SK-N-SH (cell line): ENCODE results near the gene DNAJB6. TPM values are rescaled to one million over a fixed set of nuclear protein-coding genes. Genes with fewer than 3 reads are reported as not detected.

Source experiments
- CTCF ChIA-PET: fragments of 300-600, 350-600 bp; formaldehyde crosslinking; extraction: SDS; loops from one replicate; lab custom pipeline; 2021; lab: Yijun Ruan, JAX
- POLR2A ChIA-PET: fragments of 350-600 bp; sonication (Branson Sonifier 250); formaldehyde crosslinking; extraction: SDS; loops from one replicate; lab custom pipeline; 2020; ENCODE audit warnings: antibody characterized with exemption, inconsistent platforms; lab: Yijun Ruan, JAX
- DNase-seq: peaks from one replicate; pipeline ENCODE4 v3.0.0; 2012
- H2AFZ ChIP-seq: fragments of 200-600 bp; sonication (generic); 2 replicates; pipeline ENCODE4 v1.8.1; 2016; ENCODE audit warnings: antibody characterized with exemption, mild to moderate bottlenecking, low read depth
- H3F3A ChIP-seq: fragments of 200-600 bp; sonication (generic); replicated peaks from 2 replicates; pipeline ENCODE3; 2016; ENCODE audit warnings: antibody characterized with exemption, mild to moderate bottlenecking; ENCODE audit not compliant: insufficient read depth
- H3K27ac ChIP-seq, 2 experiments: fragments of 200-500 bp in 1 of 2; fragments of 200-600 bp in 1 of 2; sonication (Bioruptor generic) in 1 of 2; sonication (generic), shearing (Covaris generic) in 1 of 2; 2 replicates each; pipeline versions ENCODE4 v1.5.1 to v1.6.1; 2014 to 2016; ENCODE audit warnings: low read depth in 2 of 2, inconsistent platforms in 1 of 2, low read length in 1 of 2, mild to moderate bottlenecking in 1 of 2, mixed read lengths in 1 of 2
- H3K27me3 ChIP-seq: fragments of 200-600 bp; sonication (generic), shearing (Covaris generic); 2 replicates; pipeline ENCODE4 v1.6.1; 2016; ENCODE audit warnings: mixed run types; ENCODE audit not compliant: insufficient read depth
- H3K36me3 ChIP-seq, 2 experiments: fragments of 200-500 bp in 1 of 2; fragments of 200-600 bp in 1 of 2; sonication (Bioruptor generic) in 1 of 2; sonication (generic) in 1 of 2; replicated peaks in 1 of 2; 2 replicates each; pipeline versions ENCODE3 to v1.5.1; 2014 to 2016; ENCODE audit warnings: low read length in 1 of 2, mild to moderate bottlenecking in 1 of 2; ENCODE audit not compliant: insufficient read depth in 2 of 2, control insufficient read depth in 1 of 2
- H3K4me1 ChIP-seq, 2 experiments: fragments of 200-500 bp in 1 of 2; fragments of 200-600 bp in 1 of 2; sonication (Bioruptor generic) in 1 of 2; sonication (generic), shearing (Covaris generic) in 1 of 2; 2 replicates each; pipeline versions ENCODE4 v1.5.1 to v1.6.1; 2014 to 2016; ENCODE audit warnings: low read depth in 1 of 2, low read length in 1 of 2, mixed run types in 1 of 2; ENCODE audit not compliant: insufficient read depth in 2 of 2, control insufficient read depth in 1 of 2
- H3K4me2 ChIP-seq: fragments of 200-600 bp; sonication (generic), shearing (Covaris generic); 2 replicates; pipeline ENCODE4 v1.6.1; 2017; ENCODE audit warnings: mixed run types
- H3K4me3 ChIP-seq, 2 experiments: fragments of 200-500 bp in 1 of 2; fragments of 200-600 bp in 1 of 2; sonication (Bioruptor generic) in 1 of 2; sonication (generic), shearing (Covaris generic) in 1 of 2; 2 replicates each; pipeline versions ENCODE4 v1.5.1 to v1.8.1; 2014 to 2016; ENCODE audit warnings: low read depth in 2 of 2, inconsistent platforms in 1 of 2, low read length in 1 of 2, mild to moderate bottlenecking in 1 of 2, mixed read lengths in 1 of 2, moderate library complexity in 1 of 2
- H3K79me2 ChIP-seq: fragments of 200-600 bp; sonication (generic); 2 replicates; pipeline ENCODE4 v1.8.1; 2017; ENCODE audit warnings: mild to moderate bottlenecking; ENCODE audit not compliant: insufficient read depth
- H3K9ac ChIP-seq: fragments of 200-600 bp; sonication (generic); 2 replicates; pipeline ENCODE4 v1.6.1; 2017; ENCODE audit warnings: mixed run types
- H3K9me2 ChIP-seq: fragments of 200-600 bp; sonication (generic); 2 replicates; pipeline ENCODE4 v1.6.1; 2017; ENCODE audit warnings: mixed run types
- H3K9me3 ChIP-seq: fragments of 200-600 bp; sonication (generic); 2 replicates; pipeline ENCODE4 v1.6.1; 2017; ENCODE audit warnings: mixed run types, mild to moderate bottlenecking, moderate library complexity
- H4K20me1 ChIP-seq: fragments of 200-600 bp; sonication (generic); 2 replicates; pipeline ENCODE4 v1.6.1; 2017; ENCODE audit warnings: mild to moderate bottlenecking, mixed run types; ENCODE audit not compliant: insufficient read depth
- CHD2 ChIP-seq: fragments of 150-350 bp; IDR thresholded peaks from 2 replicates; pipeline ENCODE4 v1.6.1; 2018; ENCODE audit warnings: low read length; ENCODE audit not compliant: partially characterized antibody
- ELF1 ChIP-seq: IDR thresholded peaks from 2 replicates; pipeline ENCODE4 v1.4.0; 2012
- EZH2phosphoT487 ChIP-seq: fragments of 200-600 bp; sonication (generic); IDR thresholded peaks from 2 replicates; pipeline ENCODE4 v1.6.1; 2017; ENCODE audit warnings: low read depth, mixed run types, mild to moderate bottlenecking, antibody characterized with exemption, moderate library complexity, borderline replicate concordance
- FOXJ3 ChIP-seq: sonication (generic); formaldehyde crosslinking; IDR thresholded peaks from 2 replicates; pipeline ENCODE4 v1.5.1; 2020; ENCODE audit warnings: mild to moderate bottlenecking, missing genetic modification reagents
- JUND ChIP-seq: IDR thresholded peaks from 2 replicates; pipeline ENCODE4 v1.4.0; 2012
- MXI1 ChIP-seq: IDR thresholded peaks from 2 replicates; pipeline ENCODE4 v1.6.1; 2012; ENCODE audit warnings: mild to moderate bottlenecking, low read depth, low read length, improper control_type of control experiment
- NFIC ChIP-seq: IDR thresholded peaks from 2 replicates; pipeline ENCODE4 v1.4.0; 2012; ENCODE audit warnings: borderline replicate concordance
- RAD21 ChIP-seq: IDR thresholded peaks from 2 replicates; pipeline ENCODE4 v1.6.1; 2012; ENCODE audit warnings: mild to moderate bottlenecking, low read length
- RCOR1 ChIP-seq: fragments of 150-350 bp; IDR thresholded peaks from 2 replicates; pipeline ENCODE4 v1.6.1; 2017; ENCODE audit warnings: antibody characterized with exemption, low read length
- REST ChIP-seq: IDR thresholded peaks from 2 replicates; pipeline ENCODE4 v1.6.1; 2012; ENCODE audit warnings: mild to moderate bottlenecking, low read depth, low read length, moderate library complexity
- RFX5 ChIP-seq: IDR thresholded peaks from 2 replicates; pipeline ENCODE4 v1.6.1; 2012; ENCODE audit warnings: mild to moderate bottlenecking, improper control_type of control experiment, low read length
- SIN3A ChIP-seq: IDR thresholded peaks from 2 replicates; pipeline ENCODE4 v1.6.1; 2012; ENCODE audit warnings: low read depth, mild to moderate bottlenecking, low read length, moderate library complexity, borderline replicate concordance
- TAF1 ChIP-seq: IDR thresholded peaks from 2 replicates; pipeline ENCODE4 v1.6.1; 2012; ENCODE audit warnings: low read depth, mild to moderate bottlenecking, low read length, moderate library complexity, borderline replicate concordance
- TEAD4 ChIP-seq: IDR thresholded peaks from 2 replicates; pipeline ENCODE4 v1.4.0; 2012; ENCODE audit warnings: mild to moderate bottlenecking, borderline replicate concordance; ENCODE audit not compliant: insufficient read depth
- YY1 ChIP-seq: IDR thresholded peaks from 2 replicates; pipeline ENCODE4 v1.4.0; 2012; ENCODE audit warnings: low read depth, mild to moderate bottlenecking
- ZBTB33 ChIP-seq: IDR thresholded peaks from 2 replicates; pipeline ENCODE4 v1.4.0; 2012; ENCODE audit warnings: low read depth, borderline replicate concordance
- WGBS: methylation state at CpG from one replicate; pipeline ENCODE4 v1.1.6; 2017; ENCODE audit warnings: low lambda C conversion rate; 5-methylcytosine and 5-hydroxymethylcytosine counted together
- polyA plus RNA-seq, 3 experiments: library from polyadenylated mRNA; depleted of rRNA; stranded (reverse); fragments of >200 nt; gene quantifications; 2 replicates each; pipeline ENCODE4 v1.2.3, GENCODE V29; 2012
- TF ChIP-seq, protein P1 (sequence below): fragments of 150-350 bp; IDR thresholded peaks from 2 replicates; pipeline ENCODE4 v1.6.1; 2016; ENCODE audit warnings: mild to moderate bottlenecking, low read depth, low read length

Gene DNAJB6
- polyA plus RNA-seq, 1 of the 3 experiments (the other 2 are of a cell fraction) = 176 TPM

GRCh38 chr7:157440346-157441022, 103.7 kb downstream of the DNAJB6 start (continued):
- TF ChIP-seq, protein P1, sequence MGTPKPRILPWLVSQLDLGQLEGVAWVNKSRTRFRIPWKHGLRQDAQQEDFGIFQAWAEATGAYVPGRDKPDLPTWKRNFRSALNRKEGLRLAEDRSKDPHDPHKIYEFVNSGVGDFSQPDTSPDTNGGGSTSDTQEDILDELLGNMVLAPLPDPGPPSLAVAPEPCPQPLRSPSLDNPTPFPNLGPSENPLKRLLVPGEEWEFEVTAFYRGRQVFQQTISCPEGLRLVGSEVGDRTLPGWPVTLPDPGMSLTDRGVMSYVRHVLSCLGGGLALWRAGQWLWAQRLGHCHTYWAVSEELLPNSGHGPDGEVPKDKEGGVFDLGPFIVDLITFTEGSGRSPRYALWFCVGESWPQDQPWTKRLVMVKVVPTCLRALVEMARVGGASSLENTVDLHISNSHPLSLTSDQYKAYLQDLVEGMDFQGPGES = no peak
- TF ChIP-seq TAF1 (no peak), TEAD4 (no peak), CHD2 (no peak), FOXJ3 (CRISPR knock-in tag) (no peak), ELF1 (no peak)

- 75% methylated on average over 15 of the region's 17 CpGs for WGBS
- Histone ChIP-seq H2AFZ (no peak overlapping the region), H4K20me1 (no peaks in the 10 kb centered on the region), H3K4me1 (no peaks in the 10 kb centered on the region), H3K79me2 (no peaks in the 10 kb centered on the region), H3K4me2 (no peak overlapping the region), H3K9ac (no peak overlapping the region), H3K27ac (no peak overlapping the region), H3K4me3 (no peak overlapping the region), H3K36me3 (no peaks in the 10 kb centered on the region), H3K9me3 (no peaks in the 10 kb centered on the region), H3K27me3 (no peaks in the 10 kb centered on the region), H3F3A (no peaks in the 10 kb centered on the region), H3K9me2 (no peaks in the 10 kb centered on the region)
- DNase-seq = no peak
- POLR2A ChIA-PET = no interaction called here
- TF ChIP-seq EZH2phosphoT487 (no peak), RCOR1 (no peak), JUND (no peak), RFX5 (no peak), YY1 (no peak), NFIC (no peak), RAD21 (no peak), MXI1 (no peak), REST (no peak), SIN3A (no peak), ZBTB33 (no peak), TEAD4 (no peak)
- CTCF ChIA-PET = no interaction called here
These were observed 104.2 kb downstream of the DNAJB6 start for GRCh38 chr7:157441023-157441399.
